GM18505 (cell line): ENCODE data around the gene ZFP3.
"Not testable (repeated sequence)": the region's sequence is repeated elsewhere in the genome, so short reads cannot be mapped to it uniquely, and the experiment has no call there.

Experiments
- ATAC-seq: cut with Tn5 transposase; IDR thresholded peaks from one replicate; pipeline ENCODE4 v1.9.1; 2021; ENCODE audit not compliant: unreplicated experiment
- POLR2A ChIP-seq: IDR thresholded peaks from 4 replicates; pipeline ENCODE4 v1.6.1; 2011; ENCODE audit warnings: borderline replicate concordance; ENCODE audit not compliant: insufficient read depth, insufficient read length; ENCODE audit errors: extremely low read depth

ZFP3 gene

DNA sequence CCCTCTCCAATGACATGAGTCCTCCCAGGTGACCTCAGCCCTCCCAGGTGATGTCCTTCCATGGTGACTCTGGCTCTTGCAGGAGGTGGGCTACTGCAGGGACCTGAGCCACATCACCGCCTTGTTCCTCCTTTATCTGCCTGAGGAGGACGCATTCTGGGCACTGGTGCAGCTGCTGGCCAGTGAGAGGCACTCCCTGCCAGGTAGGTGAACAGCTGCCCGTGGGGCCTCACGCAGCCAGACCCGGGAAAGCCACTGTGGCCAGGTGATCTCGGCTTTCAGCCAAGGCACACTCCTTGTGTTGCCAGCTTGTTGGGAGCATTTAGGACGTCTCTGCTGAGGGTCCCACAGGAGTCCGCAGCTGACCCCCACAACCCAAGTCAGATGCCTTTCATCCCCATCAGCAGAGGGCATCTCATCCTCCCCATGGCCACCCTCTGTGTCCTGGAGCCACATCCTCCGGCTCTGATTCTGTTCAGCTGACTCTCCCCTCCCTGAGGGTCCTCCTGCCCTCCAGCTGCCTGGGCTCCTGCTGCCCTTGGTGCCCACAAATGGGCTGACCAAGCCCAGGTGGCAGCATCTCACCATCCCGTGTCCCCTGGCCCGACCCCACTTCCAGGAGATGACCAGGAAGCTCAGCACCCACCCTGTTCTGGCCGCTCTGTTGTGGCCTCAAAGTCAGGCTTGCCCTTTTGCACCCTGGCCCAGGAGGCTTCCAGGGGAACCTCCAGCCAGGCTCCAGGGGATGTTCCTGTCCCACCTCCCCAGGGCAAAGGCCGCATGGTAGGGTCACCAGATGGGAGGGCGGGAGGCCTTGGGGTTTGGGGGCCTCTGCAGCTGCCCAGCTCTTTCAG lies 57.7 kb downstream of the ZFP3 start:
- no peak for TF ChIP-seq POLR2A
- ATAC-seq = no peak

DNA sequence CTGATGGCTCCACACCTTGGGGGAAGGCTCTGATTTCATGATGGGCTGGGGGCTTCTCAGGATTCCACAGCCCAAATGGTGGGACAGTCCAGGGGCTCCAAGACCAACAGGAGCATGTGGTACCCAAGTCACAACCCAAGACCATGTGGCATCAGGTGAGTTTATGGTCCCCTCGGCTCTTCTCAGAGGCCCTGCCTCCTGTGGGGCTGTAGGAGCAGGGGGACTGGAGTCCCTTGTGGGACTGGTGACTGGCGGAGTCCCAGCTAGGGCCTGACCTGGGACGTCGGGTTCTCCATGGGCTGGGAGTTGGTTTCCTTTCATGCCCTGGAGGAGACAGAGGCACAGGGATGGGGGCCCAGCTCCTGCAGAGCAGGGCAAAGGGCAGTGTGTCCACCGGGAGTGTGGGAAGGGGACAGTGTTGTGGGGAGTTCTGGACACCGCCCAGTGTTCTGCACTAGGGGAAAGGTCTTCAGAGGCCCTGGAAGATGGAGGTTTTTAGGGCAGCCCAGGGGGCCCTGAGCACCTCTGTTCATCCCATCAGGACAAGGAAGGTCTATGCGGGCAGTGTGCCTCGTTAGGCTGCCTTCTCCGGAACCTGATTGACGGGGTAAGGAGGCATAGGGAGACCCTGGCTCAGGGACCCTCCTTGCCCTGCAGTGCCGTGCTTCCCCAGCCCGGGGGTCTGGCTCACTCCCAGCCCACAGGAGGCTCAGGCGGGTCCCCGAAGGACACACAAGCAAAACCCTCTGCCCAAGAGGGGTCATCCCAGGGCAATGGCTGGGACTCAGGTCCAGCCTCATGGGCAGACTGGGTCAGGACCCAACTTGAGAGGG lies 58.5 kb downstream of the ZFP3 start:
- ATAC-seq = not testable (repeated sequence)

DNA sequence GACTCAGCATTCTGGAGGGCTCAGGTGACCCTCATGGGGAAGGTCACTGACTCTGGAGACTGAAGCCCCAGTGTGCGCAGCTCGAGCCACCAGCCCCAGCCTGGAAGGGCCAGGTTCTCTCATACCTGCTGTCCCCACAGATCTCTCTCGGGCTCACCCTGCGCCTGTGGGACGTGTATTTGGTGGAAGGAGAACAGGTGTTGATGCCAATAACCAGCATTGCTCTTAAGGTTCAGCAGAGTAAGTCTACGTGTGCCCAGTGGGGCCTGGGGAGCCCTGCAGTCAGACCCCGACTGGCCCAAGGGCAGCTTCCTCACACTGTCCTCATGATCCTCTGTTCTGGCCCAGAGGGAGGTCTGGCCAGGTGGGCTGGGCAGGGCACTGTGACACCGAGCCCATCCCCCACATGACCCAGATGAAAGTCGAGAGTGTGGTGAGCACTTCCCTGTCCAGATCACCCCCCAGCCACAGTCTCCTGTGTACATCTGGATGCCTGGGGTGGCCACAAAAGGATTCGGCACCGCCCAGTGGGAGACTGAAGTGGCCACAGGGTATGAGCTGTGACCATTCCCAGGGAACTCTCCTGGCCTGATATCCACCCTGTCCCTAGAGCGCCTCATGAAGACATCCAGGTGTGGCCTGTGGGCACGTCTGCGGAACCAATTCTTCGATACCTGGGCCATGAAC lies 59.4 kb downstream of the ZFP3 start:
- not testable (repeated sequence) for ATAC-seq

DNA sequence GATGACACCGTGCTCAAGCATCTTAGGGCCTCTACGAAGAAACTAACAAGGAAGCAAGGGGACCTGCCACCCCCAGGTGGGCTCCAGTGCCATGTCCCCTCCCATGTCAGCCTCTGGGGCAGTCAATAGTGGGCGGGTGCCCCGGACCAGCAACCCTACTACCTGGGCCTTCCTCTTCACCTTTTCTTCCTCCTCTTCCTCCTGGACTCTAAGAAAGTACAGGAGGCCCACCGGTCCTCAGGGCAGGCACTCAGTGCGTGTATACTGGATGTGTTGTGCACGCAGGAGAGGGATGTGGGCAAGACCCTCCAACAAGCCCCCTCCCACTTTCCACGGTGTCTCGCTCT lies 59.9 kb downstream of the ZFP3 start:
- not testable (repeated sequence) for ATAC-seq

DNA sequence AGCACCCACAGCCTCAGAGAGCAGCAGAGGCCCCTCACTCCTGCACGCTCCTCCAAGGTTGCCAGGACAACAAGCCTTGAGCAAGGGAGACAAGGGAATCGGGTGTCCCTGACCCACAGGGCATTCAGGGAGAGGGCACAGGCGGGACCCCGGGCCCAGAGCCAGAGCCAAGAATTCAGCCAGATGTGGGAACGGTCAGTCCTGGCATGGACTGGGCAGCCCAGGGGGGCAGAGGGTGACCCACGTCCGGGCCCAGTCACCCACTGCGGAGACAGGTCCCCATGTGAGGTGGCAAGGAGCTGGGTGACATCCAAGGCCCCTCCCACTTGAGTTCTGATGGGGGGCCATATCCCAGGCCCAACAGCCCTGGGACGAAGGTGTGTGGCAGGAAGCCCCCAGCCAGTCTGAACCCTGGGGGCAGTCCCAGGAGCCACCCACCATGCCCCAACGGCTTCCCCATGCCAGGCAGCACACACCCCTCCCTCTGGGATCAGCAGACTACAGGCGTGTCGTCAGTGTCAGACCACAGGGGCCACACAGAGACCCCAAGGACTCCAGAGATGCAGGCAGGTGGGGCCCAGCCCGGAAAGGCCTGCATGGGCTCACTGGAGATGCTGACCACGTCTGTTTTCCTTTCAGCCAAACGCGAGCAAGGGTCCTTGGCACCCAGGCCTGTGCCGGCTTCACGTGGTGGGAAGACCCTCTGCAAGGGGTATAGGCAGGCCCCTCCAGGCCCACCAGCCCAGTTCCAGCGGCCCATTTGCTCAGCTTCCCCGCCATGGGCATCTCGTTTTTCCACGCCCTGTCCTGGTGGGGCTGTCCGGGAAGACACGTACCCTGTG lies 60.6 kb downstream of the ZFP3 start:
- ATAC-seq = no peak
- TF ChIP-seq POLR2A = no peak

DNA sequence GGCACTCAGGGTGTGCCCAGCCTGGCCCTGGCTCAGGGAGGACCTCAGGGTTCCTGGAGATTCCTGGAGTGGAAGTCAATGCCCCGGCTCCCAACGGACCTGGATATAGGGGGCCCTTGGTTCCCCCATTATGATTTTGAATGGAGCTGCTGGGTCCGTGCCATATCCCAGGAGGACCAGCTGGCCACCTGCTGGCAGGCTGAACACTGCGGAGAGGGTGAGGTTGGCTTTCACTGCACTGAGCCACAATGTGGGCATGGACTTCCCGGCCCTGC lies 61.1 kb downstream of the ZFP3 start:
- no peak for TF ChIP-seq POLR2A
- ATAC-seq = no peak

DNA sequence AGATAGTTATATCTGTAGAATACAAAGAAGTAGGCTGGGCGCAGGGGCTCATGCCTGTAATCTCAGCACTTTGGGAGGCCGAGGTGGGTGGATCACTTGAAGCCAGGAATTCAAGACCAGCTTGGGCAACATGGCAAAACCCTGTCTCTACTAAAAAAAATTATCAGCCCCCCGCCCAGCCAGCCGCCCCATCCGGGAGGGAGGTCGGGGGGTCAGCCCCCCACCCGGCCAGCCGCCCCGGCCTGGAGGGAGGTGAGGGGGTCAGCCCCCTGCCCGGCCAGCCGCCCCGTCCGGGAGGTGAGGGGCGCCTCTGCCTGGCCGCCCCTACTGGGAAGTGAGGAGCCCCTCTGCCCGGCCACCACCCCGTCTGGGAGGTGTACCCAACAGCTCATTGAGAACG lies 64.6 kb downstream of the ZFP3 start:
- ATAC-seq = not testable (repeated sequence)
